T-helper 9 cell (primary cell): ENCODE results near the gene P3H2.

Experiments
- DNase-seq: peaks from one replicate; pipeline ENCODE4 v3.0.0-alpha.2; 2020

The P3H2 gene

GRCh38 chr3:190124067-190124466, 3.4 kb upstream of the P3H2 start:
- no peak for DNase-seq

GRCh38 chr3:190122198-190122771, 1.6 kb upstream of the P3H2 start:
- DNase-seq: no peak

- DNase-seq: no peak
These were observed 686 bp upstream of the P3H2 start for GRCh38 chr3:190121383-190121782.

- DNase-seq: no peak
These were observed 322 bp upstream of the P3H2 start for GRCh38 chr3:190121061-190121377.

GRCh38 chr3:190119461-190120268, 1.0 kb downstream of the P3H2 start:
- DNase-seq: no peak

- no peak for DNase-seq
These were observed 2.3 kb downstream of the P3H2 start for GRCh38 chr3:190118438-190118837.

GRCh38 chr3:190117981-190118380, 2.7 kb downstream of the P3H2 start:
- DNase-seq: no peak

- DNase-seq: no peak
These were observed 4.1 kb downstream of the P3H2 start for GRCh38 chr3:190116551-190117067.

- DNase-seq: no peak
These were observed 9.9 kb downstream of the P3H2 start for GRCh38 chr3:190110826-190111225.

GRCh38 chr3:190109441-190109840, 11.3 kb downstream of the P3H2 start:
- DNase-seq: no peak

- no peak for DNase-seq
These were observed 11.9 kb downstream of the P3H2 start for GRCh38 chr3:190108804-190109203.

- DNase-seq: no peak
These were observed 14.8 kb downstream of the P3H2 start for GRCh38 chr3:190105876-190106275.

GRCh38 chr3:190101320-190102011, 19.2 kb downstream of the P3H2 start:
- no peak for DNase-seq

GRCh38 chr3:190099099-190099498, 21.6 kb downstream of the P3H2 start:
- no peak for DNase-seq

- DNase-seq: no peak
These were observed 23.1 kb downstream of the P3H2 start for GRCh38 chr3:190097617-190098016.

GRCh38 chr3:190097025-190097424, 23.7 kb downstream of the P3H2 start:
- DNase-seq: no peak

- DNase-seq: no peak
These were observed 24.4 kb downstream of the P3H2 start for GRCh38 chr3:190096345-190096744.

- DNase-seq: no peak
These were observed 26.5 kb downstream of the P3H2 start for GRCh38 chr3:190094160-190094718.

GRCh38 chr3:190092250-190092649, 28.4 kb downstream of the P3H2 start:
- no peak for DNase-seq

- no peak for DNase-seq
These were observed 31.0 kb downstream of the P3H2 start for GRCh38 chr3:190089711-190090110.

GRCh38 chr3:190088890-190089289, 31.8 kb downstream of the P3H2 start:
- DNase-seq: no peak

- DNase-seq: no peak
These were observed 34.5 kb downstream of the P3H2 start for GRCh38 chr3:190086191-190086590.

GRCh38 chr3:190084983-190085382, 35.7 kb downstream of the P3H2 start:
- DNase-seq: no peak

- DNase-seq: no peak
These were observed 37.1 kb downstream of the P3H2 start for GRCh38 chr3:190083635-190084034.
